Measurements from ENCODE around the gene TRPM1. TPM values are rescaled to one million over a fixed set of nuclear protein-coding genes. Genes with fewer than 3 reads are reported as not detected.

Gene TRPM1
- total and polyA plus RNA-seq, 3 donors from 2014 or later: 3.6 to 4.4 (median 4.4) TPM

- TF ChIP-seq CTCF (IDR thresholded peaks at IDR 0.05) (no peak), POLR2A (IDR thresholded peaks at IDR 0.05) (no peak)
- WGBS, 2 donors: 88 to 90% methylated on average over 24 of the region's 24 CpGs
- Histone ChIP-seq H3K36me3 (ENCODE audit: low read depth, missing control alignments) (no peaks in the 10 kb centered on the region), H3K9me3 (no peaks in the 10 kb centered on the region), H3K27me3 (no peaks in the 10 kb centered on the region), H3K4me1 (no peaks in the 10 kb centered on the region), H3K4me3 (no peak overlapping the region), H3K27ac (no peak overlapping the region)
- DNase-seq: no peak
- intact Hi-C loops (cut with DNase I; ENCODE audit: low total_unique reads): no loop called here
Observed at GRCh38 chr15:31102374-31103342, 1.1 kb upstream of the TRPM1 start.

GRCh38 chr15:31102039-31102321, 455 bp upstream of the TRPM1 start:
- Histone ChIP-seq H3K36me3 (ENCODE audit: low read depth, missing control alignments) (no peaks in the 10 kb centered on the region), H3K4me1 (no peaks in the 10 kb centered on the region), H3K27ac (no peak overlapping the region), H3K27me3 (no peaks in the 10 kb centered on the region), H3K4me3 (no peak overlapping the region), H3K9me3 (no peaks in the 10 kb centered on the region)
- WGBS, 2 donors: 73 to 93% methylated on average over 4 of the region's 4 CpGs
- no peak for DNase-seq
- intact Hi-C loops (cut with DNase I; ENCODE audit: low total_unique reads): no loop called here
- TF ChIP-seq POLR2A (IDR thresholded peaks at IDR 0.05): no peak

GRCh38 chr15:31100738-31101137, 787 bp downstream of the TRPM1 start:
- intact Hi-C loops (cut with DNase I; ENCODE audit: low total_unique reads): no loop called here
- H3K4me3 ChIP-seq: no peak overlapping the region
- TF ChIP-seq POLR2A (IDR thresholded peaks at IDR 0.05) (no peak), CTCF (IDR thresholded peaks at IDR 0.05) (no peak)
- WGBS, 2 donors: 85 to 88% methylated on average over 6 of the region's 6 CpGs
- H3K4me1 ChIP-seq: no peaks in the 10 kb centered on the region
- H3K9me3 ChIP-seq: no peaks in the 10 kb centered on the region
- no peaks in the 10 kb centered on the region for H3K27me3 ChIP-seq
- no peak overlapping the region for H3K27ac ChIP-seq
- DNase-seq: no peak
- H3K36me3 ChIP-seq (ENCODE audit: low read depth, missing control alignments): no peaks in the 10 kb centered on the region

GRCh38 chr15:31098953-31099740, 2.4 kb downstream of the TRPM1 start:
- H3K27me3 ChIP-seq: no peaks in the 10 kb centered on the region
- no peaks in the 10 kb centered on the region for H3K36me3 ChIP-seq (ENCODE audit: low read depth, missing control alignments)
- TF ChIP-seq CTCF (IDR thresholded peaks at IDR 0.05): no peak
- no peak for TF ChIP-seq POLR2A (IDR thresholded peaks at IDR 0.05)
- intact Hi-C loops (cut with DNase I; ENCODE audit: low total_unique reads): no loop called here
- H3K4me3 ChIP-seq: no peak overlapping the region
- H3K9me3 ChIP-seq: no peaks in the 10 kb centered on the region
- H3K27ac ChIP-seq: no peak overlapping the region
- H3K4me1 ChIP-seq: no peaks in the 10 kb centered on the region
- no peak for DNase-seq
- WGBS, 2 donors: 71 to 77% methylated on average over 4 of the region's 4 CpGs

- no peaks in the 10 kb centered on the region for H3K36me3 ChIP-seq (ENCODE audit: low read depth, missing control alignments)
- no peak for DNase-seq
- no peaks in the 10 kb centered on the region for H3K9me3 ChIP-seq
- H3K27ac ChIP-seq: no peak overlapping the region
- intact Hi-C loops (cut with DNase I; ENCODE audit: low total_unique reads): no loop called here
- no peaks in the 10 kb centered on the region for H3K27me3 ChIP-seq
- no peaks in the 10 kb centered on the region for H3K4me1 ChIP-seq
- WGBS, 2 donors: 73 to 78% methylated on average over 6 of the region's 6 CpGs
- H3K4me3 ChIP-seq: no peak overlapping the region
- TF ChIP-seq POLR2A (IDR thresholded peaks at IDR 0.05) (no peak), CTCF (IDR thresholded peaks at IDR 0.05) (no peak)
Observed at GRCh38 chr15:31098491-31098917, 3.0 kb downstream of the TRPM1 start.
